HG03064 (cell line): ENCODE results near the gene TPRG1.
"Not testable (repeated sequence)": the region's sequence is repeated elsewhere in the genome, so short reads cannot be mapped to it uniquely, and the experiment has no call there.

Experiments
- ATAC-seq: cut with Tn5 transposase; IDR thresholded peaks from one replicate; pipeline ENCODE4 v1.9.1; 2021; ENCODE audit warnings: low read depth; ENCODE audit not compliant: unreplicated experiment

The TPRG1 gene

GRCh38 chr3:189307963-189308362 lies 136.2 kb downstream of the TPRG1 start:
- ATAC-seq = peak; percentile 60

DNA sequence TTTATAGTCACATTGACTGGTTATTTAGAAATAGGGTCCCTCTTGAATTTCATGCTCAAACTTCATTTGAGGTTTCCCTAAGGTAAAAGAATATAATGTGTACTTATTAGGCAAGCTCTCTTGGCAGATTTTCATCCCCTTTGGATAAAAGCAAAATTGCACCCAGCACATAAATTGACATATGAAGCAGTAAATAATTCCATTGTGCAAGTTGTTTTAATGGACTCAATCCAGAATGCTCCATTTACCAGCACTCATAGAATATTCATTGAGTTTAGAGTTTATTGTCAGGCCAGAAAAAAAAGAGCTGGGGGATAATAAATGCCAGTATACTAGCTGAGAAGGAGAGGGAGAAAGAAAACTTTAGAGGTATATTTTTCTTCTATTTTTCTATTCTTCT lies 136.8 kb downstream of the TPRG1 start:
- no peak for ATAC-seq

GRCh38 chr3:189309400-189309975 lies 137.7 kb downstream of the TPRG1 start:
- no peak for ATAC-seq

DNA sequence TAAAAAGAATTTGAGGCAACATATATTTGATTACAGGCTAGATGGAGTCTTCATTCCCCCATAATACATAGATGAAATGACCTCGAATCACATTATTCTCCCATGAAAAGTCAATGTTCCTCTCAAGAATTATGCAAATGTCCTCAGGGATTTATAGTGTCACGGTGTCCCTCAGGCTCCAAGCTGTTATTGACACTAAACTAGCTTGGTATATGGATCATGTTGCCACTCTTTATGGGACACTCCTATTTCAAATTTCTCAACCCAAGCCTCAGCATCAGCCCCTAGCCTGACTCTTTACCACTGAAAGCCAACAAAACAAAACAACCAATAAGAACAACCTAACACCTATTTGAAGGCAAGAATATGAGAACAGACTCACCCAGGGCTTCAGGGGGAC lies 139.8 kb downstream of the TPRG1 start:
- ATAC-seq = no peak

DNA sequence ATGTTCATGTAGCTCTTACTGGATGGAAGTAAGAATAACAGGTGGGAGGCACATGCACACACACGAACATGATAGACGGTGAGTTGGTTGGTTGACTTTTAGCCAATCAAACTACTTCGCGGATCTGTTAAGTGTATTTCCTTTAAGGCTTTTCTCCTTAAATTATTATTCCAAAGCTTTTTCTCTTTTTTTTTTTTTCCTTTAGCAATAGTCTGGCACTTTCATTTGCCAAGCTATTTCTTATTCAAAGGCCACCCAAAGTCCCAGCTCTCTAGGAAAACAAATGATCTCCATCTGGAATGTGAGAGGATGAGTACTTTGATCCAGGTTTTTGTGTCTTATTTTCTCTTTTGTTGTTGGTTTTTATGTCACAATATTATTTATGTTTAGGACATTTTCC lies 141.1 kb downstream of the TPRG1 start:
- ATAC-seq = no peak

DNA sequence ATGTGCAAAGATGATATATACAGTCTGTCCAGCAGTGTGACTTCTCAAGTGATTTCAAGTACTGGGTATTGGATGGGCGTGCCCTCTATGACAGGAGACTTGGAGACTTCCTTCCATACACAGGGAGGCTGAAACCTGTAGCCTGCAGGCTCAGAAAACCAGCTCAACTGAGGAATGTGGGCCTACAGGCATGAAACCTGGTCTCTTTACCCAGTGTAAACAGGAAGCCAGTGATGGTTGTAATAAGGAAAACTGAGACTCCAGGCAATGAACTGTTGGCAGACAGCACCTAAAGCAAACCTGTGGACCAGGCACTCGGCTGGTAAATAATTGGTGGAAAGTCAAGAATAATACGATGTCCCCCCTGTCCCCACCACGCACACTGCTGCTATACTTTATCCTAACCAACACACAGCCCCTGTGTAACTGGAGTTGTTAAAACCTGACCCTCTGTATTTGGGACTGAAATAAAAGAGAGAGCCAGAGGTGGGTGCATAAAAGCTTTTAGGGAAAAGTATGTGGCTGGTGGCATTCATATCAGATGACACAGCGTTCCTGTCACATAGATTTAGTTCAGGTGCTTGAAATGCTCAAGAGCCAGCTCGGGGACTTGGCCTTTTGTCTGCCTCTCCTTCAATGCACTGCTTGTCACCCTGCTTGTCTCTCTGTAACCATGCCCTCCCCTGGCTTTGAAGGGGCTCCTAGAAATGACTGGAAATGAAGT lies 144.7 kb downstream of the TPRG1 start:
- no peak for ATAC-seq

DNA sequence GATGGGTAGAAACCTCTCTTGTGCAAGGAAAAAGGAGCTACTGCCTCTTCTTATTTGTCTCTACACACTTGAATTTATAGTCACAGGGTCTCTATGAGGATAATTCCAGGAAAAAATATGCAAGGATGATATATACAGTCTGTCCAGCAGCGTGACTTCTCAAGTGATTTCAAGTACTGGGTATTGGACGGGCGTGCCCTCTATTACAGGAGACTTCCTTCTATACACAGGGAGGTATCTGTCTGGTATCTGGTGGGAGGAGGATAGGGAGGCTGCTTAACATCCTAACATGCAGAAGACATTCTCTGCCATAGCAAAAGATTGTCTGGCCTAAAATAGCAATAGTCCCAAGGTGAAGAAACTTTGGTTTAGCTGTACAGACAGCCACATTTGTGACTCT lies 146.1 kb downstream of the TPRG1 start:
- no peak for ATAC-seq

- ATAC-seq = no peak
These were observed 148.7 kb downstream of the TPRG1 start for GRCh38 chr3:189320511-189320910.

DNA sequence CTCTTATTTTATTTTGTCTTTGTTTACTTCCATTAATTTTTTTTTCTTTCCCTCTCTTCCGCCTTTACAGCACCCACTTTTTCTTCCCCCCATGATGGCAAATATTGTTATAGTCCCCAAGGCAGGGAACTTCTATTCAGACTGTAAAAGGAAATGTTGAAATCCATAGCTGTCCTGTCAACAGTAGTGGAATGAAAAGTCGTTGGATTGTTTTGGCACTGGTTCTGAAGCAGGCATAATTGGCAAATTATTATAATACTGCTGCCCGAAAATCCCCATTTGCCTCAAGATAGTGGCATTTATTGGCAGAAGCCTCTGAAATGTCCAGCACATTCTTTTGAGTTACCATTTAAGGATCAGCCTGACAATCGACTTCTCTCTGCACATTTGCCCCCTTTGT lies 150.6 kb downstream of the TPRG1 start:
- no peak for ATAC-seq

- peak; percentile 100 for ATAC-seq
These were observed 152.9 kb downstream of the TPRG1 start for GRCh38 chr3:189324538-189325138.

GRCh38 chr3:189325454-189325853 lies 153.7 kb downstream of the TPRG1 start:
- no peak for ATAC-seq

- not testable (repeated sequence) for ATAC-seq
These were observed 157.9 kb downstream of the TPRG1 start for GRCh38 chr3:189329630-189330029.

GRCh38 chr3:189330066-189330465 lies 158.3 kb downstream of the TPRG1 start:
- ATAC-seq = no peak

DNA sequence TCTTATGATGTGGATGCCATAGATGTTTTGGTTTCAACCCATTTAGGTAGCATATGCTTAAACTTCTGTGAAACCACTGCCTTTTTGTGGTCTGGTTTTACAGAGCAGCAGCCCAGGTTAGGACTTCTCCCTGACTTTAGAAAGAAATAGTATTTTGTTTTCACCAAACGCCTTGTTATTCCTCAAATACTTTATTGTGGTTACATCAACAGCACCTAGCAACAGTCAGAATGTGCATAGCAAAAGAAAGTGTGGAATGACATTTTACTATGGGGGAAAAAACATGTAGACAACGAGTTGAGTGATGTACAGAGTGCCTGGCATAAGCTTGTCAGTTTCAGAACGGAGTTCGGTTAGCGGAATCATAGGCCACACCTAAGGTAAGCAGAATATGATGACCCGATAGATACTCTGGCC lies 159.2 kb downstream of the TPRG1 start:
- no peak for ATAC-seq

DNA sequence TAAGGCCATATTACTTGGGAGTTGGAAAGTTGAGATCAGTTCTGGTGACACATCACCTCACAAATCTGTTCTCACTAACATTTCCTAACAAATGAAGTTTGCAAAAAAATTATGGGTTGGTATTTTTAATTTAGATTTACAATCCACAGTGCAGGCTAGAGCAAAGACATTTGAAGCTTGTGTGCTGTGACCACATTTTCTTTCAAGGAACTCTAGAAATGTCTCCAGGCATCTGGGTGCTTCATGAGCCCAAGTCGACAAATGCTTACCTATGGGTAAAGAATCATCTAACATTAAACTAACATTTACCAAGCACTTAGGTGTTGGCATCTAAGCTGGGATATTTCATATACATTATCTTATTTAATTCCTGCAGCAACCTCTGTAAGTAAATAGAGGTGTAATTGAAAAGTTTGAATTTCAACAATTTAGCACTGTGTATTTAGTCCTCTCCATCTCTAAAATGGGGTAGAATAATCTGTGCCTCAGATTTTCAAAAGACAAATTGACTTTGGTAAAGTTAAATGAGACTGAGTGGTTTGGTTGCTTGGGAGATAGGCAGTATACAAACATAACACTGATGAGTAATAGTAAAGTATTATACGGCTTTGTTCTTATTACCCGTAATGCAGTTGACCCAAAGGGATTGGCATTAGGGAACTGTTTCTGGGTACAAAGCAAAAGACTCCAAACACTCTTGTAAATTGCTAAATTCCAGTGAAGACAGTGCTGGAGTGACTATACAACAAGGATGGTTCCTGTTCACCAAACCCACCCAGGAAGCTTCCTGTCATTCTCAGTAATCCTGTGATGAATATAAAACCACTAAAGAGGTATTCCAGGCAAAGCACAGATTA lies 162.5 kb downstream of the TPRG1 start:
- no peak for ATAC-seq

DNA sequence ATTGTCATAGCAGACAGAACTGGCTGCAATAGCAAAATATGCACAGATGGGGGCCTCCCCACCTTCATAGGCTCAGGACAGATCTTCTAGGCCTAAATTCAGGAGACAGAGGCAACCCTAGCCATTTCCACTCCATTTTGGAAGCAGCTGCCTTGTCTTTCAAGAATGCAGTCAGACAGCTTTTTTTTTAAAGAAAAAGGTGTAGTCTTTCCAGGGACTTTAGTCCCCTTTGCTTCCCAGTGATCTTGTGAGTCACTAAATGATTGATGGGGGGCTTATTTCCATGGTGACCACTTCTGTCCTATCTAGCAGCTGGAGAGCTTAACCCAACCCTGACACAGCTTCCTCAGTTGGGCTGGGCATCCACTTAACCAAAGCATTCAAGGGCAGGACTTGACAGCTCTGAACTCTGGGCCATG lies 165.9 kb downstream of the TPRG1 start:
- ATAC-seq = no peak

GRCh38 chr3:189338366-189338765 lies 166.6 kb downstream of the TPRG1 start:
- no peak for ATAC-seq

DNA sequence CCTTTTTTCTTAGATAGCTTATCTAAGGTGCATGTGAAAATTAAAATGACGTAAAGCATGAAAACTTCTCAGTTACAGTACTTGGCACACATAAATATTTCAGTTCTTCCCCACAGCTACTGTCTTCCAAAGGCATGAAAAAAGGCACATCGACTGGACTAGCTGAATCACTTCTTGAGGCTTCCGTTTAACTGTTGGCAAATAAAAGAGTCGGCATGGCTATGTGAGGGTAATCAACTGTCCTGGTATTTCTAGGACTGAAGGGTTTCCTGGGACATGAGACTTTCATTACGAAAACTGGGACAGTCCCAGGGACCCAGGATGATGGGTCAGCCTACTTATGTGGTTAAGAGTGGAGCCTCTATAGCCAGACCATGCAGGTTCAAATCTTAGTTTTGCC lies 168.2 kb downstream of the TPRG1 start:
- ATAC-seq = no peak

GRCh38 chr3:189340680-189341460 lies 169.1 kb downstream of the TPRG1 start:
- ATAC-seq = no peak

DNA sequence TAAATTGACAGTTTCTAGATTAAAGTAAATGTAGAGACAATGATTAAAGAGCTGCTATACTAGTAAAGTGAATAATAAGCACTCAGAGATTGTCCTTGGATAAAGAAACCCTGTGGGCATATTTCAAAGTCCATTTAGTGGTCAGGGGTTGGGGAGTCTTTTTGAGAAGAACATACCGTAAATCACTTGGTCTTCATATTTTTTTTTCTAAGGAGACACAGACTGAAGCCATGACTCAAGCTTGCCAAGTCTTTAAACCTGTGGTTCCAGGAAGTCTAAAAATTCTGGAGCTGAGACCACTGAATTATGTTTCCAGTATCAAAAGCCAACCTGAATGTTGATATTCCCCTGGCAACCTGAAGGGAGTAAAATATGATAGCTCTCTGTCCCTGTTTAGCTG lies 171.0 kb downstream of the TPRG1 start:
- no peak for ATAC-seq
